G401 (cell line): ENCODE measurements around the gene PHF21B. TPM values are rescaled to one million over a fixed set of nuclear protein-coding genes. Genes with fewer than 3 reads are reported as not detected.
A peak's percentile ranks its signal among the peaks of the same experiment; 100 is the strongest.

Experiments
- DNase-seq: peaks from one replicate; pipeline ENCODE4 v3.0.0-alpha.2; 2015; ENCODE audit warnings: low spot score
- in situ Hi-C: cut with HindIII; loops from 2 replicates; pipeline ENCODE4 v1.10.0; 2016; ENCODE audit warnings: low sequenced_read_pairs, mixed read lengths
- total RNA-seq: library from RNA; depleted of rRNA; stranded (reverse); fragments of >200 nt; shearing (Covaris generic); gene quantifications from 2 replicates; pipeline ENCODE4 v1.2.3, GENCODE V29; 2014

Gene PHF21B
- total RNA-seq, 1 experiment from 2014 or later: 8.4 TPM

DNA sequence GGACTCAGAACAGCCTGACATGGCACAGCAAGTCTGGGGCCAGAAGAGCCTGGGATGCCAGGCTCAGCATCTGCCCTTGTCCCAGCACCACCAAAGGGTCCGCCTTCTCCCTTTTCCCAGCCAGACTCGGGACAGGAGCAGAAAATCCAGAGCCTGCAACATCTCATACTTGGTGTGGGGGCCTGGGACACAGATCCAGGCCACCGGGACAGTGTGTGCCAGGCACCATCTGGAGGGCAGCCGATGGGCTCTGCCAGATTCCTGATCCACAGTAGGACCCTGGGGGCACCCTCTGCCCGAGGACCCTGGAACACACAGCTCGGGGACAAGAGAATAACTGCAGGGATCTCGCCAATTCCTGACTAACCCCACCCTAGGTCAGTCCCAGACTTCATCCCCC lies 67.7 kb downstream of the PHF21B start:
- in situ Hi-C loops: no loop called here
- no peak for DNase-seq

DNA sequence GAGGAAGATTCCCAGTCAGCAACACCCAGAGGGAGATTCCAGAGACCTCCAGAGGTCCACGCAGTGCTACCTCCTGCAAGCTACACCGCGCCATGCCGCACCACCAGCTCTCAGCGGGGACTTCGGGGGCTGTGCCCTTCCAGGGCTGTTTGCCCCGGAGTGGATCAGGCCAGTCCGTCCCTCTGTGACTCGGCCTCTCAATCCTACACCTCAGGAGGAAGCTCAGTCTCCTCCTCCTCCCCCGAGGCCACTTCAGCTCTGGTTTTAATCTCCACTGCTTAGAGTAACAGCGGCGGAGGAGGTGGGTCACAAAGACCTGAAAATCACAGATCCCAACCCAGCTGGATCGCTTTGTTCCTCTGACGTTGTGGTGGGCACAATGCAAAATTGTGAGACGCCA lies 68.6 kb downstream of the PHF21B start:
- in situ Hi-C loops: no loop called here
- DNase-seq: no peak

DNA sequence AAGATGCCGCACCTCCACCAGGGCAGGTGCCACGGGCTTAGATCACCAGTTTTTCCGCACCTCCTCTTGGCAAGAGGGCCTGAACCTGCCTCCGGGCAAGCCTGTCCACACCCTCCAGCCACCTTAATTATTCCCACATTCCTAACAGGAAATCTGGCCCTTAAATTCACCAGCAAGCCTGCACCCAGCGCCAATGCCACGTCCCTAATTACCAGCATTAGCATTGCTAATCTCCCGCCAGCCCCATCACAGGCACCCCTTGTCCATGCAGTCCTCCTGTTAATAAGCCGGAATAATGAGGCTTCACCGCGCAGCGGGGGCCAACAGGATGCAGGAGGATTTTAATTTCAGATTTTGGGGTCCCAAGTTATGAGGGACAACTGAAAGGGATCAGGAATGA lies 69.7 kb downstream of the PHF21B start:
- in situ Hi-C loops: no loop called here
- no peak for DNase-seq

DNA sequence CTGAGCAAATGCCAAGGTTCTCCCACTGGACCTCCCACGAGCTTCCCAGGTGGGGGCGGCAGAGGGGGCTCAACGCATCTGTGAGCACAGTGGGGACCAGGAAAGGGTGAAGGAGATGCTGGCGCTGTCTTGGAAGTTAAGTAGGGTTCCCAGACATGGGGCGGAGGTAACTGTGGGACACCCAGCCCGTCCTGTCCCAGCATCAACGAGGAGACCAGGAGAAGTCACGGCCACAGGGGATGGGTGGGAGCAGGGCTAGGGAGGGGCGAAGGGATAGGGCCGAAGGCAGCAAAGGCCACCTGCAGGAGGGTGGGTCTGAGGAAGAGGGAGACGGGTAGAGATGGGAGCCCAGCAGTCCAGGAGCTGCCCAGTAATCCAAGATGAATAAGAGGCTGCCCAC lies 70.4 kb downstream of the PHF21B start:
- in situ Hi-C loops: no loop called here
- DNase-seq: no peak

DNA sequence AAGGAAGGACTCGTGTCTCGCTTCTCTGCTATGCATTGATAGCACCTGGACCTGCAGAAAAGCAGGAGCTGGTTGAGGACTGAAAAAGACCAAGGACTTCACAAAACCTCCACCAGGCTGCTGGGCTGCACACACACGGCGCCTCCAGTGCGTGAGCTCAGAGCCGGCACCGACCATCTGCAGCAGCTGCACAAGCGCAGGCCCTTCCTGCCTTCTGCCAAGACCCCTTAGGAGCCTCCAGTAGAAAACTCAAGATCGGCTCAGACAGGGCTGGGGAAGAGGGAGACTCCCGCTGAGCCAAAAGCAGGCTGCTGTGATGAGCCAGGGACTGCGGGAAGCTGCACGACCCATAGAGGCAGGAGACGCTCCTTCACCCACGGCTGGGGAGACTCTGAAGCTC lies 70.9 kb downstream of the PHF21B start:
- in situ Hi-C loops: no loop called here
- no peak for DNase-seq

DNA sequence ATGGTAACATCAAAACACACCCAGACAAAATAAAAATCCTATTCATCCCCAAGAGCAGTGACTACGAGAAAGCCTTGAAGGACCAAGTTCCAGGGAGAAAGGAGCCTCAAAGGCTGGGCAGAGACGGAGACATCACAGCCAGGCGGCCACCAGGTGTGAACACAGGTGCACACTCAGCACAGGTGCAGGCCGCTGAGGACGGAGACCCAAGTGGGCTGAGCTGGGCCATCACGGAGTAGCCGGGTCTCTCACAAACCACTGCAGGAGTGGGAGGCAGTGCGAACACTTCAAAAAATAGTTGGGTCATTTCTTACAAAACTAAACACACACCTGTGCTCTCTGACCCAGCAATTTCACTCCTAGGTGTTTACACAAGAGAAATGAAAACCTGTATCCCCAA lies 72.6 kb downstream of the PHF21B start:
- in situ Hi-C loops: no loop called here

DNA sequence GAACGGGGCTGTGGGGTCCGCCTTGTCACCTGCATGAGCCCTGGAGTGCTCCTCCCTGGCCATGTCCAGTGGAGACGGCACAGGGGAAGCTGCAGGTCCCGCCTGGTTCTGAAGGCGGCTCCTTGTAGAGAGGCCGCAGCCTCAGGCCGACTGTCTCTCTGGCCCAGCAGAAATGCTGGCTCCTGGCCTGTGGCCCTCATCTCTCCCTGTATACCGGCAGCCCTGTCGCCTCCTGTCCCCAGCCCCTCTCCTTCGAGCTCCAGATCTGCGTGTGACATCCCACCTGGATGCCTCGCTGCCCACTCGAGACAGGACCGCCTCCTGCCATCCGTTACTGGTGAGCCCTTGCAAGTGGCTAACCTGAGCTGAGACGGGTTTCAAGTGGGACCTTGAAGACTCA lies 73.6 kb downstream of the PHF21B start:
- in situ Hi-C loops: no loop called here
- no peak for DNase-seq

More for the DNA sequence above, 72.6 kb downstream of the PHF21B start:
- DNase-seq: no peak

DNA sequence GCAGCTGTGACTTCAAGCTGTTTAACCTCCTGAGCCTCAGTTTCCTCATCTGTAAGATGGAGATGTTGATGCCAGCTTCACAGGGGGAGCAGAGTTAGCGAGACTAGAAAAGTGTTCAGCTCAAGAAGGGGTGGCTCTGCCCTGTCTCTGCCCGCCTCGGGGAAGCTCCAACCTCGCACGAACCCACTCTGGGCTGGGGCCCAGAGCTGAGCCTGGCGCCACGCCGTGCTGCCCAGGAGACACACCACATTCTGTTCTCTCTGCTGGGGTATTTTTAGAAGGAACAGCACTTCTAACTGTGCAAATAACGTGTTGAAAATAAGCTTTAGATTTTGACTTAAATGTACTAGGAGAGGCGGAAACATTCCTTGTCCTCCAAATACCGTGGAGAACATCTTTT lies 74.1 kb downstream of the PHF21B start:
- DNase-seq: peak; percentile 4
- in situ Hi-C loops: no loop called here

DNA sequence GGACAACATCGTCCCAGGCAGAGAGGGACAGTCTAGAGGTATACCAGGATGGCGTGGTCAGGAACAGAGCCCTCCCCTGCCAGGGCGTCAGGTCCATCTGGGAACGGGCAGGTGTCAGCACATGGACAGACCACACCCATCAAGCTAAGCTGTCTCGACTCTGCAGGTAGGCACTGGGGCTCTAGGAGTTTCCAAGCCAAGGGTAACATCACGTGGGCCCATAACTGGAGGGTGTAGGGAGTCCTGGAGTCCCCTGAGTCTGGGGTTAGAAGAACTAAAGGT lies 75.4 kb downstream of the PHF21B start:
- in situ Hi-C loops: no loop called here
- DNase-seq: no peak

DNA sequence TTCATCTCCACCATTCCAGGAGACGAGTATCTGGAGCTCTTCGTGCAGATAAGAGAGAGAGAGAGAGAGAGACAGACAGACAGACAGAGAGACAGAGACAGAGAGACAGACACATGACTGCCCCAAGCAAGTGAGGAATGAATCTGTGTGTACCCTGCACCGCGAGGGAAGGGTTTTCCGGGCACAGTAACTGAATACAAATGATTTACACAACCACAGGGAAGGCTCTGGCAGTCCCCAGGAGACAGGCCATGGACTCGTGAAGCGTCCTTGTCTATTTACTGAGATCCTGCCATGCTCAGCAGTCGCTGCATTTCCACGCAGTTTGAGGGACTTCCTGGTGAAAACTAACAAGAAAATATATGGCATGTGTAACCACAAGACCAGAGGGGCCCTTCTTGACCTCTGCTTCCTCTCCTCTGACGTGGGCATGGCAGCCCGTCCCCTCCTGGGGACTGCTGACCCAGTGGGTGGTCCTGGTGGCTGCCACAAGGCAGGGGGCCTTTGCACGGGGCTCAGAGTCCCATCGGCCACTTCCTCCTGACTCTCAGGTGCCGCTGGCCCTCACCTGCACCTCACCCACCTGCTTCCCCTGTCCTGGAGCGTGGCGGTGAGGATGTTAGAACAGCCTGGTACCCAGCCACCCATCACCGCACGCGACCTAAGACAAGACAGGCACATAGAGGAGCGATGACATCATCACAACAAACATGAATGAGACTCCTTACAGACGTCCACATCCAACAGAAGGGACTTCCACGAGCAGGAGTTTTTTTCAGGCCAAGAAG lies 75.9 kb downstream of the PHF21B start:
- in situ Hi-C loops: no loop called here
- peak; percentile 3 for DNase-seq

DNA sequence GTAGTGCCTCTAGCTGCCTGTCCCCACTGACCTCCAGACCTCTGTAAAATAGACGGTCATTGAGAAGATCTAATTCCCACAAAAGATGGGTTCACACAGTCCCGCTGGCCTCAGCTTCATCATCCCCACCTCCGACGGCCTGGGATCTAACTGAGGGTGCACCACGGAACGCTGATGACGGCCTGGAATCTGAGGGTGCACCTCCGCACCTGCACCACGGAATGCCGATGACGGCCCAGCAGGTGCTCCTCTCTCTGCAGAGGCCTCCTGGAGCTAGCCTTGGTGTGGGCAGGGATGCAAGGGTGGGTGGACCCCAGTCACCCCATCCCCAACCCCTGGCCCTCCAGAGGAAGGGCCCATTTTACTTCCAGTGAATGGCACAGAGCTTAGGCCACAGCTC lies 77.3 kb downstream of the PHF21B start:
- in situ Hi-C loops: no loop called here
- no peak for DNase-seq

DNA sequence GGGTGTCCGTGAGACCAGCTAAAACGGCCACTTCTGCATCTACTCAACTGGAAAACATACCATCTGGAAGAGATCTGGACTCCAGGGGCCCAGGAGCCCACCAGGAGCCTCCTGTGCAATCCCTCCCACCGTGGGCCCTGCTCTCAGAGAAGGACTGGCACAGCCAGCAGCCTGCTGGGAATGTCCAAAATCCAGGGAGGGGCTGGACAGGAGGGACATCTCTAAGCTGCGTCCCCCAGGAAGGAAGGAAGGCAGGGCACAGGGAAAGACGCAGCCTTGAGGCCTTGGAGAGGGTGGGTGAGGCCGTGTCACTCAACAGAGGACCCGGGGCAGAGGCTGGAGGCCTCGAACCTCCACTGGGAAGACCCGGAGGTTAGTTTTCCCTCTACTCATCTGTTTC lies 78.0 kb downstream of the PHF21B start:
- no peak for DNase-seq
- in situ Hi-C loops: no loop called here

DNA sequence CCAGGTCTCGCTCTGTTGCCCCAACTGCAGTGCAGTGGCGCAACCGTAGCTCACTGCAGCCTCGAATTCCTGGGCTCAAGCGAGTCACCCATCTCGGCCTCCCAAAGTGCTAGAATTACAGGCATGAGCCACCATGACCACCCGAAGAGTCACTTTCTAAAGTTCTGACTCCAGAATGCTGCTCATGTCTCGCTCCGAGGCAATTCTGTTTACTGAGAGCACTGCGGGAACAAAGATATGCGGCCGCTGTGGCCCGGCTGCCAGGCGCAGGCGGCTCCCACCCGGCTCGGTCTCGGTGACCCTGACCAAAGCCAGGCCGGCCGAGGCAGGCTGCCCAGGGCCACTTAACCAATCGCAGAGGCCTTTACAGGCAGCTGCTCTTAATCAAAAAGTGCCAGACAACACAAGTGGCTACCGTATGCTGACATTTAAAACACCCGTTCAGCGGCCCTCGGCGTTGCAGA lies 78.7 kb downstream of the PHF21B start:
- in situ Hi-C loops: no loop called here
- DNase-seq: peak; percentile 17

DNA sequence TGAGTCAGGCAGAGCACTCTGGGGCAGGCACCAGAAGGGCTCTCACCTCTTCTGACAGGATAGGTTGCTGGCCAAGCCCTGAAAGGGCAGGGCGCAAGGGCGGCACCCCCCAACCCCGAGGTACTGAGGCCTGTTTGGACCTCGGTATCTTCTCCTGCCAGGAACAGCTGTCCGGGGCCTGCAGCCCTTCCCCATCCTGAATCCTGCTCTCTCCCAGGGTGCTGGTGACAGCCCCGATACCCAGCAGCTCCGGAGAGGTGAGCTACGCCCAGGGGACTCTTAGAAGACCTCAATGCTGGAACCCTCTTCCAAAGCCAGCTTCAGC lies 79.1 kb downstream of the PHF21B start:
- in situ Hi-C loops: no loop called here
- no peak for DNase-seq

DNA sequence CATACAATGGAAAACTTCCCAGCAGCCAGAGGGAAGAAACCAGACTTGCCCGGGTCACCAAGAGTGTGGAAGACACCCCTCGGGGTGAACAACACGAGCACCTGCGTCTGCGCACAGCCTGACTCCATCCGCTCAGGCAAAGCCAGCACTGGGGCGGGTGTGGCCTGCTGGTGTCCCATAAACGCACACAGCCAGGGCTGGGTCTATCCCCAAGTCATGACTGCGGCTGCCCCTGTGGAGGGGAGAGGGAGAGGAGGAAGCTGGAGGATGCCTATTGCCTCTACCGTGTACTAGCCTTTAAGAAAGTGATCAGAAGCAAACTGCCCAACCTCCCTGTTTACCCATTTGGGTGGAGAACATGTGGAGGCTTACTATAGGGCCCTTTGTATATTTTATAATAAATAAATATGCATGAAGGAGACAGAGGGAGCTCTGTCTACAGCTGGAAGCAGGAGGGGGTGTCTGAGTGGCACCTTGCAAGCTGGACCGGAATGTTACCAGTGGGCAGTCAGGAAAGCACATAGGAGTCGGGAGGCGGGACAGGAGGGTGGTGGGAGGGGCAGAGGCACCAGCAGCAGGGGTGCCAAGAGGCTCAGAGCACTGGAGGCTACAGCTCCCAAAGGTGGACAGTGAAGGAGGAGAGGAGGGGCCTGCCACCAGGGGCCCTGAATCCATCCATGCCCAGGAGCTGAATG lies 79.6 kb downstream of the PHF21B start:
- in situ Hi-C loops: no loop called here
- no peak for DNase-seq

DNA sequence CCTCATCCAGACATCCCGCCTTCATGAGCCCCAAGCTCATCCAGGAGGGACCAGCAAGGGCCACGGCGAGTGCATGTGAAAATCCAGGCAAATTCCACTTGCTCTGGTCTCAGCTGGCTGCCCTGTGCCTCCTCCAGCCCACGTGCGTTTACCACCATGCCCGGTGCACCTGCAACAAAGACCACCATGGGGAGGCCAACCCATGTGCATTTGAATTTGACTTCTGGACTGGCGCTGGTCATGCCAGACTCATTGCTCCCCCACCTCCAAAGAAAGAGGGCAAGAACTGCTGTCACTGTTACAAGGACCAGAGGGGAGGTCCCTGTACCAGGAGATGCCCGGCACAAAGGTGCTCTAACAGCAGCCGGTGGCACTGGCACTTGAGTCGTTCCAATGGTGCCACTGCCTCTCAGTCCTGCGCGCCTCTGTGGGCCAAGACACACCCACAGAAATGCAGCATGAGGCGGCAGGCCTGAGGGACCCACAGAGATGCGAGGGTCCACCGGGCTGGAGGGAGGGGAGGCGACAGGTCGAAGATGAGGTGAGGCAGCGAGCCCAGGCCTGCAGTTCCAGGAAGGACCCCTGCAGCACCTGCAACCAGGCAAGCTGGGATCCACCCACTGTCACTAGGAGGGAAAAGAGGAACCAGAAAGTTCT lies 80.3 kb downstream of the PHF21B start:
- in situ Hi-C loops: no loop called here
- DNase-seq: no peak

DNA sequence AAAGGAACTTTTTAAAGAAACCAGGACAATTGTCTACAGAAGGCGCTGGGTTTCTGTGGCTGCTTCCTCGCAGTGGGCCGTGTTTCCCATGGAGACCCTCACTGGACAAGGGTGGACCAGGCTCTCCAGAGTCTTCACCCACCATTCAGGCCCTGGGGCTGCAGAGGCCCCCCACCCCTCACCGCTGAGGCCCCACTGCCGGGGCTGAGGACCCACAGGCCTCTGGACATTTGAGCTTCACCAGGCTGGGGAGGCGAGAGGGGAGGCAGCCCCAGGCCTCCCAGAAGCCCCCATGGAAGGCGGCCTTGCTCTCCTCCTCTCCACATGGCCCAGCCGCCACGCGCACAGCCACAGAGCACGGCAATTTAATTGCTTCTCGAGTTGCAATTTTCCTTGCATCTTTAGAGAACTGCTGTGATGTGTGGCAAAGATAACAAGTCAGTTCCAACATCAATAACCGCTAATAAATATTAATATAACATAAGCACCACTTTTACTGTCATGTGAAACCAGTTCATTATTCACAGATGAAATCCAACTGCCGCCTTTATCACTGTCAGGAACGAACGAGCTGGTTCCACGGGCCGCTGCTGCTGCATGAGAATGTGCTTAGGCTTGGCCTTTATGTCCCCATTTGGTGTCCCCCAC lies 81.0 kb downstream of the PHF21B start:
- DNase-seq: no peak
- in situ Hi-C loops: no loop called here

DNA sequence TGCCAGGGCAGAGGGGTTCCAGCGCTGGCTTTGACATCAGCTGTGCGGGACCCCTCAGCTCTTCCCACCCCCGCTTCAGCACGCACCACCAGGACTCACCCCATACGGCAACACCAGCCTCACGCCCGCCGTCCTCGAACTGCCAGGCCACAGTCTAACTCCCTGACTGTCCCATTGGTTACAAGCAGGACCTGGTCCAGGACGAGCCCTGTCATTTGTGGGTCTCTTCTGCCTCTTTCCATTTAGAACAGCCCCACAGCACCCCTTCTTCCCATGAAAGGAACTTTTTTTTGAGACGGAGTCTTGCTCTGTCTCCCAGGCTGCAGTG lies 81.7 kb downstream of the PHF21B start:
- no peak for DNase-seq
- in situ Hi-C loops: no loop called here

DNA sequence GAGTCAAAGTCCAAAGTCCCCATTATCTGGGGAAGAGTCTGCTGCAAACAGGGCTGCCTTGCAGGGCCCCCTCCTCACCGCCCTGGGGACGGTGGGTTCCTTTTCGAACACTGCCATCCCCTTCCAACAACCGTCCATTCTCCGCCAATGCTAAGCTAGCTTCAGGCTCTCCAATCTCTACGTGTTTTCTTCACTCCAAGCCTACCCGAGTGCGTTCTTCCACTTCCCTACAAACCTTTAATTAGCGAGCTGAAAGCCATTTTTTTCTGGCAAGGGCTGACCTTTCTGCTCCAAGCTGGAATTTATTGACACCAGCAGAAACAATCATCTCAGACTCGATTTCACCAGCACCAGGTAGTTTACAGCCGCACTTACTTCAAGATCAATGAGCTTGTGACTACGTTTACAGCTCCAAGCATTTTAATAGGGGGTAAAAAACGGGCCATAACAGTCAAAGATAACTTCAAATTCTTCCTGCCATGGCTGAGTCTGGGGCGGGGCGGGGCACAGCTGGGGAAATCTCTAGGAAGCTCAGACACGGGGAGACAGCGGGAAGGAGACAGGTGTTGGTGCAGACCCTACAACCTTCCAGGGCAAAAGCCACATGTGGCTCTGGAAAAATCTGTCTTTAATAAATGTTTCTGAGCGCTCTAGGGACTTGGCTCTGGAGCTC lies 82.2 kb downstream of the PHF21B start:
- in situ Hi-C loops: no loop called here
- DNase-seq: no peak
